H1 (cell line): ENCODE results near the gene ZSWIM4.

Source experiments
- BACH1 ChIP-seq: IDR thresholded peaks from 2 replicates; pipeline ENCODE4 v1.6.1; 2012; ENCODE audit warnings: low read length, improper control_type of control experiment
- CBX8 ChIP-seq: fragments of 300-800, 300-1000 bp; sonication (generic); IDR thresholded peaks from 2 replicates; pipeline ENCODE4 v1.7.1; 2016; ENCODE audit warnings: low read depth, low read length, borderline replicate concordance
- CTCF ChIP-seq, 3 experiments: IDR thresholded peaks; 1 replicate in 2 of 3; 2 replicates in 1 of 3; pipeline versions ENCODE4 v1.5.1 to v1.6.1; 2011; ENCODE audit warnings: low read length in 3 of 3, mild to moderate bottlenecking in 3 of 3, inconsistent platforms in 2 of 3, low read depth in 1 of 3, moderate library complexity in 1 of 3; ENCODE audit not compliant: insufficient read depth in 1 of 3; ENCODE audit errors: control extremely low read depth in 1 of 3
- GTF2F1 ChIP-seq: IDR thresholded peaks from 2 replicates; pipeline ENCODE4 v1.6.1; 2012; ENCODE audit warnings: low read depth, low read length, improper control_type of control experiment, borderline replicate concordance
- HDAC2 ChIP-seq, 2 experiments: fragments of 300-600 bp in 1 of 2; sonication (generic) in 1 of 2; IDR thresholded peaks; 2 replicates each; pipeline ENCODE4 v1.6.1; 2011 to 2012; ENCODE audit warnings: low read depth in 2 of 2, low read length in 2 of 2, mild to moderate bottlenecking in 2 of 2, moderate library complexity in 2 of 2, borderline replicate concordance in 1 of 2, inconsistent platforms in 1 of 2
- KDM1A ChIP-seq: fragments of 200-600, 300-600 bp; sonication (generic); IDR thresholded peaks from 2 replicates; pipeline ENCODE4 v1.7.1; 2016; ENCODE audit warnings: mild to moderate bottlenecking, low read length, borderline replicate concordance
- MAX ChIP-seq: IDR thresholded peaks from 2 replicates; pipeline ENCODE4 v1.6.1; 2012; ENCODE audit warnings: inconsistent platforms
- POLR2A ChIP-seq, 2 experiments: IDR thresholded peaks; 1 replicate in 1 of 2; 2 replicates in 1 of 2; pipeline ENCODE4 v1.6.1; 2011; ENCODE audit warnings: low read depth in 2 of 2, low read length in 2 of 2, mild to moderate bottlenecking in 2 of 2; ENCODE audit errors: control extremely low read depth in 1 of 2
- RAD21 ChIP-seq, 2 experiments: IDR thresholded peaks in 1 of 2; conservative IDR thresholded peaks in 1 of 2; 2 replicates each; pipeline ENCODE4 v1.6.1; 2011; ENCODE audit warnings: low read depth in 2 of 2, low read length in 2 of 2, improper control_type of control experiment in 1 of 2, inconsistent platforms in 1 of 2, mild to moderate bottlenecking in 1 of 2, moderate library complexity in 1 of 2
- SAP30 ChIP-seq: fragments of 300-600 bp; sonication (generic); IDR thresholded peaks from 2 replicates; pipeline ENCODE4 v1.7.1; 2012; ENCODE audit warnings: low read length, moderate library complexity, mild to moderate bottlenecking, inconsistent platforms; ENCODE audit not compliant: insufficient read depth, insufficient replicate concordance
- SUZ12 ChIP-seq: fragments of 200-600 bp; sonication (generic); IDR thresholded peaks from 2 replicates; pipeline ENCODE4 v1.6.1; 2012; ENCODE audit warnings: mild to moderate bottlenecking, inconsistent platforms, low read length, moderate library complexity, mixed read lengths
- TAF1 ChIP-seq: IDR thresholded peaks from 2 replicates; pipeline ENCODE4 v1.6.1; 2011; ENCODE audit warnings: mild to moderate bottlenecking, low read depth, low read length
- TEAD4 ChIP-seq: IDR thresholded peaks from 2 replicates; pipeline ENCODE4 v1.6.1; 2012; ENCODE audit warnings: low read depth, low read length, inconsistent platforms, mixed read lengths

- no peak for TF ChIP-seq SUZ12
- TF ChIP-seq CTCF (IDR thresholded peaks at IDR 0.05; ENCODE audit: control extremely low read depth in 1 of 3, insufficient read depth in 1 of 3, low read depth in 1 of 3, low read length in 3 of 3): no peak
- no peak for TF ChIP-seq RAD21 (IDR thresholded peaks at IDR 0.05 in 1 of 2, conservative IDR thresholded peaks at IDR 0.05 in 1 of 2; ENCODE audit: low read depth in 2 of 2, low read length in 2 of 2)
- no peak for TF ChIP-seq MAX
- TF ChIP-seq TEAD4: no peak
- no peak for TF ChIP-seq CBX8
- TF ChIP-seq HDAC2 (IDR thresholded peaks at IDR 0.05; ENCODE audit: borderline replicate concordance in 1 of 2, low read depth in 2 of 2, low read length in 2 of 2): no peak
- TF ChIP-seq SAP30: no peak
- TF ChIP-seq GTF2F1: no peak
- no peak for TF ChIP-seq TAF1
- no peak for TF ChIP-seq POLR2A (IDR thresholded peaks at IDR 0.05; ENCODE audit: control extremely low read depth in 1 of 2, low read depth in 2 of 2, low read length in 2 of 2)
- no peak for TF ChIP-seq BACH1
- no peak for TF ChIP-seq KDM1A
Measured at GRCh38 chr19:13763265-13763664, 32.0 kb upstream of the ZSWIM4 start.
